Spleen (tissue), 7 donors: ENCODE results near the gene AFF1.

Experiments used
- POLR2A ChIP-seq, 3 donors: fragments of 450-650 bp; IDR thresholded peaks; one replicate each; pipeline ENCODE4 v1.5.1; 2017; ENCODE audit warnings: antibody characterized with exemption in 3 of 3, mild to moderate bottlenecking in 1 of 3
- POLR2AphosphoS5 ChIP-seq, 3 donors: sonication (generic); formaldehyde crosslinking; IDR thresholded peaks; one replicate each; pipeline ENCODE4 v1.5.1; 2017; ENCODE audit warnings: antibody characterized with exemption in 3 of 3
- TF ChIP-seq, protein P1 (sequence below), 11 experiments: fragments of 200-600 bp in 7 of 11; fragments of 450-650 bp in 4 of 11; sonication (generic) in 4 of 11; IDR thresholded peaks in 8 of 11; conservative IDR thresholded peaks in 3 of 11; 1 replicate in 7 of 11; 2 replicates in 4 of 11; pipeline versions ENCODE4 v1.4.0 to v1.8.0; 2016 to 2021; ENCODE audit warnings: antibody characterized with exemption in 11 of 11, inconsistent platforms in 4 of 11, mild to moderate bottlenecking in 1 of 11
- donor health status: DM: no; HTN: no; CAD: no; lungs with moderate emphysema.
- donor health status: DM: no; HTN: no; CAD: no.
- donor health status: DM: no; HTN: no; CAD: no.

DNA sequence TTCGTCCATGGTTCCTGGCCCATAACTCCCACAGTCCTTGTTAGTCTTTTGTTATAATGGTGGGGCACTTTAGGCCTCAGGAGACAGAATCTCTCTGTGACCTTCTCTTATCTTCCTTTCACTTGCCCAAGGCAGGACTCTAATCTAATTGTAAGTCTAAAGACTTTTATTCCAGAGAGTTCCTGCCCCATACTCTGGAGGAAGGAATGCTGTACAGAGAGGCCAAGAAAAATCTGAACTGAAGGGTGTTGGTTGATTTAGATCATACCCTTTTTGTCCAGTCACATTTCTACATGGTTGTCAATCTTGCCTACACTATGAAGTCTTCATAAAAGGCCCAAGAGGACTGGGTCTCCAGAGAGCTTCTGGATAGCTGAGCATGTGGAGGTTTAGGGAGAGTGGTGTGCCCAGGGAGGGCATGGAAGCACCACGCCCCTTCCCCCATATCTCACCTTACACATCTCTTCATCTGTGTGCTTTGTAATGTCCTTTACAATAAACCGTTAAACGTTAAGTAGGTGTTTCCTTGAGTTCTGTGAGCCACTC is 84.5 kb downstream of the AFF1 start:
- TF ChIP-seq, protein P1, sequence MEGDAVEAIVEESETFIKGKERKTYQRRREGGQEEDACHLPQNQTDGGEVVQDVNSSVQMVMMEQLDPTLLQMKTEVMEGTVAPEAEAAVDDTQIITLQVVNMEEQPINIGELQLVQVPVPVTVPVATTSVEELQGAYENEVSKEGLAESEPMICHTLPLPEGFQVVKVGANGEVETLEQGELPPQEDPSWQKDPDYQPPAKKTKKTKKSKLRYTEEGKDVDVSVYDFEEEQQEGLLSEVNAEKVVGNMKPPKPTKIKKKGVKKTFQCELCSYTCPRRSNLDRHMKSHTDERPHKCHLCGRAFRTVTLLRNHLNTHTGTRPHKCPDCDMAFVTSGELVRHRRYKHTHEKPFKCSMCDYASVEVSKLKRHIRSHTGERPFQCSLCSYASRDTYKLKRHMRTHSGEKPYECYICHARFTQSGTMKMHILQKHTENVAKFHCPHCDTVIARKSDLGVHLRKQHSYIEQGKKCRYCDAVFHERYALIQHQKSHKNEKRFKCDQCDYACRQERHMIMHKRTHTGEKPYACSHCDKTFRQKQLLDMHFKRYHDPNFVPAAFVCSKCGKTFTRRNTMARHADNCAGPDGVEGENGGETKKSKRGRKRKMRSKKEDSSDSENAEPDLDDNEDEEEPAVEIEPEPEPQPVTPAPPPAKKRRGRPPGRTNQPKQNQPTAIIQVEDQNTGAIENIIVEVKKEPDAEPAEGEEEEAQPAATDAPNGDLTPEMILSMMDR (IDR thresholded peaks at IDR 0.05 in 8 of 11, conservative IDR thresholded peaks at IDR 0.05 in 3 of 11) = no peak
- TF ChIP-seq POLR2A (IDR thresholded peaks at IDR 0.05) (no peak), POLR2AphosphoS5 (IDR thresholded peaks at IDR 0.05) (no peak)
